ENCODE measurements around the gene WDR1. TPM values are rescaled to one million over a fixed set of nuclear protein-coding genes. Genes with fewer than 3 reads are reported as not detected.

WDR1 gene
- total and polyA plus RNA-seq, 2 experiments from 2014 or later: 413 to 487 TPM

GRCh38 chr4:10075158-10075863 lies 41.3 kb downstream of the WDR1 start:
- H3K36me3 ChIP-seq (ENCODE audit: low read depth): peaks cover 90% of the 10 kb centered on the region
- TF ChIP-seq EZH2 (IDR thresholded peaks at IDR 0.05; ENCODE audit: insufficient read depth, poor library complexity, severe bottlenecking) (no peak), EZH2phosphoT487 (IDR thresholded peaks at IDR 0.05; ENCODE audit: insufficient read depth, low read depth) (no peak)
- H3K9me2 ChIP-seq (ENCODE audit: insufficient read depth): no peaks in the 10 kb centered on the region
- 0 out of 2 replicates have a peak overlapping the region, but pooled peaks have one; percentile 10 for H3K27ac ChIP-seq
- in situ Hi-C loops (cut with MboI): no loop called here
- H3F3A ChIP-seq (ENCODE audit: insufficient read depth): peaks cover 60% of the 10 kb centered on the region
- H3K9me3 ChIP-seq (ENCODE audit: low read depth): no peaks in the 10 kb centered on the region
- H3K4me3 ChIP-seq: no peak overlapping the region
- H3K79me2 ChIP-seq (ENCODE audit: insufficient read depth): peaks cover 42% of the 10 kb centered on the region
- H3K4me1 ChIP-seq (ENCODE audit: insufficient read depth): no peaks in the 10 kb centered on the region
- H4K20me1 ChIP-seq (ENCODE audit: insufficient read depth): no peaks in the 10 kb centered on the region
- H3K4me2 ChIP-seq (ENCODE audit: unreplicated experiment): no peak overlapping the region
- no peak overlapping the region for H3K9ac ChIP-seq
- no peak for DNase-seq
- H2AFZ ChIP-seq: no peak overlapping the region
- 89 to 91% methylated on average over 20 of the region's 20 CpGs for WGBS, 2 experiments (ENCODE audit: low coverage in 1 of 2, low lambda C conversion rate in 2 of 2, missing lambda C conversion rate in 2 of 2)
- H3K27me3 ChIP-seq (replicated peaks; ENCODE audit: insufficient read depth): no peaks in the 10 kb centered on the region

- Histone ChIP-seq H3K27me3 (replicated peaks; ENCODE audit: insufficient read depth) (no peaks in the 10 kb centered on the region), H2AFZ (no peak overlapping the region), H3F3A (ENCODE audit: insufficient read depth) (peaks cover 61% of the 10 kb centered on the region), H3K9me3 (ENCODE audit: low read depth) (no peaks in the 10 kb centered on the region), H3K4me1 (ENCODE audit: insufficient read depth) (no peaks in the 10 kb centered on the region), H3K9me2 (ENCODE audit: insufficient read depth) (no peaks in the 10 kb centered on the region), H3K4me2 (ENCODE audit: unreplicated experiment) (no peak overlapping the region), H3K27ac (0 out of 2 replicates have a peak overlapping the region, but pooled peaks have one; percentile 10), H3K36me3 (ENCODE audit: low read depth) (peaks cover 84% of the 10 kb centered on the region), H3K4me3 (no peak overlapping the region), H3K9ac (no peak overlapping the region), H3K79me2 (ENCODE audit: insufficient read depth) (peaks cover 36% of the 10 kb centered on the region), H4K20me1 (ENCODE audit: insufficient read depth) (no peaks in the 10 kb centered on the region)
- in situ Hi-C loops (cut with MboI): no loop called here
- DNase-seq: peak; percentile 84
- 77 to 86% methylated on average over 7 of the region's 7 CpGs for WGBS, 2 experiments (ENCODE audit: low coverage in 1 of 2, low lambda C conversion rate in 2 of 2, missing lambda C conversion rate in 2 of 2)
- TF ChIP-seq EZH2 (IDR thresholded peaks at IDR 0.05; ENCODE audit: insufficient read depth, poor library complexity, severe bottlenecking) (no peak), EZH2phosphoT487 (IDR thresholded peaks at IDR 0.05; ENCODE audit: insufficient read depth, low read depth) (no peak)
Observed at GRCh38 chr4:10074767-10075105, 41.9 kb downstream of the WDR1 start.

- 82 to 83% methylated on average over 13 of the region's 13 CpGs for WGBS, 2 experiments (ENCODE audit: low coverage in 1 of 2, low lambda C conversion rate in 2 of 2, missing lambda C conversion rate in 2 of 2)
- Histone ChIP-seq H3K36me3 (ENCODE audit: low read depth) (peaks cover 79% of the 10 kb centered on the region), H3K4me2 (ENCODE audit: unreplicated experiment) (no peak overlapping the region)
Observed at GRCh38 chr4:10074076-10074766, 42.4 kb downstream of the WDR1 start.

GRCh38 chr4:10072420-10073017 lies 44.1 kb downstream of the WDR1 start:
- Histone ChIP-seq H3K4me3 (no peak overlapping the region), H3K4me1 (ENCODE audit: insufficient read depth) (no peaks in the 10 kb centered on the region), H3K9me2 (ENCODE audit: insufficient read depth) (no peaks in the 10 kb centered on the region), H3F3A (ENCODE audit: insufficient read depth) (peaks cover 78% of the 10 kb centered on the region), H3K4me2 (ENCODE audit: unreplicated experiment) (no peak overlapping the region), H2AFZ (no peak overlapping the region), H3K9me3 (ENCODE audit: low read depth) (no peaks in the 10 kb centered on the region), H4K20me1 (ENCODE audit: insufficient read depth) (no peaks in the 10 kb centered on the region), H3K27me3 (replicated peaks; ENCODE audit: insufficient read depth) (no peaks in the 10 kb centered on the region), H3K27ac (no peak overlapping the region), H3K9ac (no peak overlapping the region), H3K79me2 (ENCODE audit: insufficient read depth) (peaks cover 17% of the 10 kb centered on the region; the same call in 1 of the 2 replicates), H3K36me3 (ENCODE audit: low read depth) (peaks cover 66% of the 10 kb centered on the region)
- in situ Hi-C loops (cut with MboI): no loop called here
- DNase-seq: no peak
- TF ChIP-seq EZH2 (IDR thresholded peaks at IDR 0.05; ENCODE audit: insufficient read depth, poor library complexity, severe bottlenecking): no peak
- TF ChIP-seq EZH2phosphoT487 (IDR thresholded peaks at IDR 0.05; ENCODE audit: insufficient read depth, low read depth): no peak
- 77 to 79% methylated on average over 7 of the region's 7 CpGs for WGBS, 2 experiments (ENCODE audit: low coverage in 1 of 2, low lambda C conversion rate in 2 of 2, missing lambda C conversion rate in 2 of 2)

More at GRCh38 chr4:10074076-10074766, 42.4 kb downstream of the WDR1 start:
- Histone ChIP-seq H3K9me2 (ENCODE audit: insufficient read depth) (no peaks in the 10 kb centered on the region), H3K4me3 (no peak overlapping the region), H4K20me1 (ENCODE audit: insufficient read depth) (no peaks in the 10 kb centered on the region), H3F3A (ENCODE audit: insufficient read depth) (peaks cover 67% of the 10 kb centered on the region), H3K79me2 (ENCODE audit: insufficient read depth) (peaks cover 31% of the 10 kb centered on the region), H3K9me3 (ENCODE audit: low read depth) (no peaks in the 10 kb centered on the region), H2AFZ (no peak overlapping the region), H3K27ac (no peak overlapping the region), H3K27me3 (replicated peaks; ENCODE audit: insufficient read depth) (no peaks in the 10 kb centered on the region), H3K4me1 (ENCODE audit: insufficient read depth) (no peaks in the 10 kb centered on the region), H3K9ac (no peak overlapping the region)
- TF ChIP-seq EZH2 (IDR thresholded peaks at IDR 0.05; ENCODE audit: insufficient read depth, poor library complexity, severe bottlenecking) (no peak), EZH2phosphoT487 (IDR thresholded peaks at IDR 0.05; ENCODE audit: insufficient read depth, low read depth) (no peak)
- DNase-seq: no peak
- in situ Hi-C loops (cut with MboI): no loop called here

All from GM23248 (cell line).